H1 (cell line): ENCODE measurements around the gene LTBP3. TPM values are rescaled to one million over a fixed set of nuclear protein-coding genes. Genes with fewer than 3 reads are reported as not detected.

Experiments
- CTCF ChIA-PET: fragments of 300-600 bp; sonication (Branson Sonifier 250); formaldehyde crosslinking; loops from one replicate; lab custom pipeline; 2021; ENCODE audit not compliant: partially characterized antibody; lab: Charles Lee
- POLR2A ChIA-PET: fragments of 300-600 bp; sonication (Branson Sonifier 250); formaldehyde crosslinking; loops from one replicate; lab custom pipeline; 2021; ENCODE audit warnings: inconsistent platforms; ENCODE audit not compliant: partially characterized antibody; lab: Charles Lee
- DNase-seq, 2 experiments: peaks; one replicate each; pipeline versions ENCODE4 v3.0.0 to v3.0.0-alpha.2; 2010 to 2022; ENCODE audit warnings: low spot score in 2 of 2, low read depth in 1 of 2, mixed read lengths in 1 of 2
- FAIRE-seq: peaks from 2 replicates; lab custom pipeline; 2011; peaks lifted over from hg19 to GRCh38; lab: Jason Lieb, UNC
- H2AFZ ChIP-seq: 2 replicates; pipeline ENCODE4 v1.8.1; 2012; ENCODE audit warnings: low read length, inconsistent platforms
- H2AK5ac ChIP-seq: 2 replicates; pipeline ENCODE4 v1.6.1; 2013; ENCODE audit warnings: low read depth, low read length
- H2BK120ac ChIP-seq: replicated peaks from 2 replicates; pipeline ENCODE3; 2013; ENCODE audit warnings: low read depth, low read length, inconsistent platforms
- H2BK12ac ChIP-seq: 2 replicates; pipeline ENCODE4 v1.6.1; 2013; ENCODE audit warnings: low read depth, low read length
- H2BK15ac ChIP-seq: 2 replicates; pipeline ENCODE4 v1.6.1; 2013; ENCODE audit warnings: low read length
- H2BK20ac ChIP-seq: 2 replicates; pipeline ENCODE4 v1.6.1; 2013; ENCODE audit warnings: low read length
- H2BK5ac ChIP-seq: 2 replicates; pipeline ENCODE4 v1.6.1; 2013; ENCODE audit warnings: low read depth, low read length
- H3K14ac ChIP-seq: 2 replicates; pipeline ENCODE4 v1.6.1; 2013; ENCODE audit warnings: inconsistent platforms; ENCODE audit not compliant: insufficient read length
- H3K18ac ChIP-seq: 2 replicates; pipeline ENCODE4 v1.6.1; 2013; ENCODE audit warnings: low read length; ENCODE audit errors: extremely low read depth
- H3K23ac ChIP-seq: 2 replicates; pipeline ENCODE4 v1.6.1; 2013; ENCODE audit warnings: inconsistent platforms; ENCODE audit not compliant: insufficient read length
- H3K23me2 ChIP-seq: 2 replicates; pipeline ENCODE4 v1.6.1; 2013; ENCODE audit warnings: low read depth, low read length
- H3K27ac ChIP-seq: 2 replicates; pipeline ENCODE4 v1.6.1; 2011; ENCODE audit warnings: low read depth, low read length, inconsistent platforms
- H3K27me3 ChIP-seq, 4 experiments: replicated peaks in 1 of 4; 1 replicate in 1 of 4; 2 replicates in 3 of 4; pipeline versions ENCODE4 v1.6.1 to v1.8.1; 2011 to 2013; ENCODE audit warnings: low read length in 3 of 4, mild to moderate bottlenecking in 3 of 4, inconsistent platforms in 2 of 4, mixed read lengths in 2 of 4, moderate library complexity in 1 of 4; ENCODE audit not compliant: control insufficient read depth in 3 of 4, insufficient read depth in 3 of 4; ENCODE audit errors: extremely low read depth in 1 of 4
- H3K36me3 ChIP-seq, 4 experiments: 2 replicates each; pipeline versions ENCODE4 v1.6.1 to v1.8.1; 2011 to 2013; ENCODE audit warnings: mild to moderate bottlenecking in 4 of 4, low read length in 3 of 4, moderate library complexity in 2 of 4, control low read depth in 1 of 4, inconsistent platforms in 1 of 4; ENCODE audit not compliant: insufficient read depth in 4 of 4, control insufficient read depth in 2 of 4
- H3K4ac ChIP-seq: replicated peaks from 2 replicates; pipeline ENCODE3; 2013; ENCODE audit warnings: low read length, low read depth, mixed read lengths, inconsistent platforms; ENCODE audit not compliant: insufficient read length
- H3K4me1 ChIP-seq, 4 experiments: replicated peaks in 1 of 4; 1 replicate in 1 of 4; 2 replicates in 3 of 4; pipeline versions ENCODE4 v1.6.1 to v1.8.1; 2011 to 2013; ENCODE audit warnings: low read length in 3 of 4, inconsistent platforms in 2 of 4, mixed read lengths in 1 of 4; ENCODE audit not compliant: insufficient read depth in 4 of 4, control insufficient read depth in 3 of 4
- H3K4me2 ChIP-seq, 2 experiments: 2 replicates each; pipeline versions ENCODE4 v1.6.1 to v1.8.1; 2011 to 2013; ENCODE audit warnings: low read depth in 2 of 2, low read length in 2 of 2, control low read depth in 1 of 2, inconsistent platforms in 1 of 2, mild to moderate bottlenecking in 1 of 2; ENCODE audit not compliant: insufficient read depth in 1 of 2
- H3K4me3 ChIP-seq, 4 experiments: fragments of 200-600, 300-600 bp in 1 of 4; sonication (generic), shearing (Covaris generic), sonication (Bioruptor Twin) in 1 of 4; 2 replicates each; pipeline versions ENCODE4 v1.5.1 to v1.8.1; 2011 to 2016; ENCODE audit warnings: low read length in 4 of 4, low read depth in 3 of 4, control low read depth in 2 of 4, inconsistent platforms in 2 of 4, mild to moderate bottlenecking in 2 of 4, mixed read lengths in 1 of 4, moderate library complexity in 1 of 4; ENCODE audit not compliant: insufficient read depth in 2 of 4; ENCODE audit errors: extremely low read depth in 1 of 4
- H3K56ac ChIP-seq: replicated peaks from 2 replicates; pipeline ENCODE3; 2013; ENCODE audit warnings: low read depth, mild to moderate bottlenecking, mixed read lengths, low read length, inconsistent platforms; ENCODE audit not compliant: insufficient read length
- H3K79me1 ChIP-seq: 2 replicates; pipeline ENCODE4 v1.6.1; 2013; ENCODE audit warnings: low read depth, low read length, control low read depth
- H3K79me2 ChIP-seq, 2 experiments: 2 replicates each; pipeline versions ENCODE4 v1.6.1 to v1.8.1; 2012 to 2013; ENCODE audit warnings: low read length in 2 of 2, mild to moderate bottlenecking in 2 of 2, inconsistent platforms in 1 of 2; ENCODE audit not compliant: insufficient read depth in 2 of 2, control insufficient read depth in 1 of 2
- H3K9ac ChIP-seq, 4 experiments: replicated peaks in 1 of 4; 1 replicate in 1 of 4; 2 replicates in 3 of 4; pipeline versions ENCODE4 v1.6.1 to v1.8.1; 2011 to 2013; ENCODE audit warnings: low read depth in 3 of 4, low read length in 3 of 4, control low read depth in 2 of 4, mild to moderate bottlenecking in 2 of 4, moderate library complexity in 2 of 4, inconsistent platforms in 1 of 4; ENCODE audit errors: extremely low read depth in 1 of 4
- H3K9me3 ChIP-seq, 2 experiments: 2 replicates each; pipeline versions ENCODE4 v1.6.1 to v1.8.1; 2012 to 2013; ENCODE audit warnings: mild to moderate bottlenecking in 2 of 2, moderate library complexity in 2 of 2, control low read depth in 1 of 2, inconsistent platforms in 1 of 2, low read depth in 1 of 2, low read length in 1 of 2, mixed read lengths in 1 of 2; ENCODE audit not compliant: insufficient read depth in 2 of 2
- H4K20me1 ChIP-seq, 2 experiments: replicated peaks in 1 of 2; 2 replicates each; pipeline versions ENCODE3 to v1.8.1; 2011 to 2013; ENCODE audit warnings: inconsistent platforms in 2 of 2, low read length in 2 of 2, mild to moderate bottlenecking in 1 of 2; ENCODE audit not compliant: insufficient read depth in 2 of 2, control insufficient read depth in 1 of 2
- H4K5ac ChIP-seq: 2 replicates; pipeline ENCODE4 v1.6.1; 2013; ENCODE audit warnings: low read length, low read depth, mixed read lengths, inconsistent platforms; ENCODE audit not compliant: insufficient read length
- H4K8ac ChIP-seq: 2 replicates; pipeline ENCODE4 v1.8.0; 2013; ENCODE audit warnings: mild to moderate bottlenecking, moderate library complexity, low read length, inconsistent platforms; ENCODE audit not compliant: insufficient read depth; ENCODE audit errors: extremely low read depth
- H4K91ac ChIP-seq: replicated peaks from 2 replicates; pipeline ENCODE3; 2013; ENCODE audit warnings: low read length, mixed read lengths, inconsistent platforms; ENCODE audit not compliant: insufficient read length
- CBX8 ChIP-seq: fragments of 300-800, 300-1000 bp; sonication (generic); IDR thresholded peaks from 2 replicates; pipeline ENCODE4 v1.7.1; 2016; ENCODE audit warnings: low read depth, low read length, borderline replicate concordance
- EZH2 ChIP-seq: fragments of 200-600 bp; sonication (generic); IDR thresholded peaks from 2 replicates; pipeline ENCODE4 v1.7.1; 2012; ENCODE audit warnings: low read depth, mild to moderate bottlenecking, moderate library complexity, low read length, inconsistent platforms; ENCODE audit not compliant: severe bottlenecking
- RAD21 ChIP-seq, 2 experiments: IDR thresholded peaks in 1 of 2; conservative IDR thresholded peaks in 1 of 2; 2 replicates each; pipeline ENCODE4 v1.6.1; 2011; ENCODE audit warnings: low read depth in 2 of 2, low read length in 2 of 2, improper control_type of control experiment in 1 of 2, inconsistent platforms in 1 of 2, mild to moderate bottlenecking in 1 of 2, moderate library complexity in 1 of 2
- WGBS, 2 experiments: shearing (Covaris generic) in 1 of 2; methylation state at CpG; one replicate each; pipeline versions ENCODE4 v1.1.6 to v1.1.7; 2013 to 2015; ENCODE audit warnings: low lambda C conversion rate in 2 of 2, mixed read lengths in 2 of 2, inconsistent platforms in 1 of 2, low coverage in 1 of 2, missing lambda C conversion rate in 1 of 2; ENCODE audit not compliant: insufficient replicate concordance in 2 of 2, insufficient coverage in 1 of 2, insufficient read length in 1 of 2; ENCODE audit errors: extremely low coverage in 1 of 2, missing lambda C conversion rate in 1 of 2; 5-methylcytosine and 5-hydroxymethylcytosine counted together
- polyA plus RNA-seq, 7 experiments: library from polyadenylated mRNA; depleted of rRNA in 3 of 7; stranded (reverse) in 5 of 7; unstranded in 2 of 7; fragments of >200 nt in 5 of 7; fragments of 200-250 nt in 2 of 7; gene quantifications; 1 replicate in 5 of 7; 2 replicates in 1 of 7; 4 replicates in 1 of 7; pipeline versions ENCODE4 v1.2.1 to v1.2.3, GENCODE V29; 2011 to 2013; ENCODE audit warnings: missing spikeins in 2 of 7, mixed read lengths in 2 of 7
- total RNA-seq: library from RNA; stranded (reverse); fragmentation: NEBNext Ultra II Directional; extraction: Animal tissue kit (Norgen Biotek cat#: 25700); gene quantifications from 2 replicates; pipeline ENCODE4 v1.2.1, GENCODE V29; 2021

The LTBP3 gene
- total and polyA plus RNA-seq, 2 of the 8 experiments (the other 6 are each of a cell fraction or from before 2014, with no cell fraction given) = 12.8 to 17.8 TPM

DNA sequence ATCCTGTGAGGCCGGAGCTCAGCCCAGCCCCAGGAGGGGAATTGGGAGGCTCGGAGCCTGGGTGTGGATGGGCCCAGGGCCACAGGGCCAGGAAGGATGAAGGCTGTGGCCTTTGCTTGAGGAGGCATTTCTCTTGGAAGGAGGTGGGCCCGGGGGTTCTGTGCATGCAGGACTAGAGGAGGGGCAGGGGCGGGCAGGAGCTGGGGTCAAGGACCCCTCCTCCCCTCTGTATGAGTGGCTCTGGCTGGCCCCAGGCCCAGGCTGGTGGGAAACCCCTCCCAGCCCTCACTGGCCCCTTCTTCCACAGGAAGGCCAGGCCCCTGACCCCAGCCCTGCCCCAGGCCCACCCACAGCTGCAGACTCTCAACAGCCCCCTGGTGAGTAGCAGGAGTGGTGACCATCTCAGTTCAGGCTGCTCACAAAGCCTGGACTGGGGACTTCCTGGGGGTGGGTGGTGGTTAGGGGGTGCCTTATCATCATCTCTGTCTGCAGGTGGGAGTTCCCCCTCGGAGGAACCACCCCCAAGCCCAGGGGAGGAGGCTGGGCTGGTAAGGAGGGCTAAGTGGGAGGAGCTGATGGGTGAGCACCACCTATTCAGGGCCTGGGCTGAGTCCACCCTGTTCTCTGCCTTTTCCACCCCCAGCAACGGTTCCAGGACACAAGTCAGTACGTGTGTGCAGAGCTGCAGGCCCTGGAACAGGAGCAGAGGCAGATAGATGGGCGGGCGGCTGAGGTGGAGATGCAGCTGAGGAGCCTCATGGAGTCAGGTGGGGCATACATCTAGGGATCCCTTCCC, 31.5 kb upstream of the LTBP3 start:
- Histone ChIP-seq H3K14ac (no peak overlapping the region), H3K79me2 (no peaks in the 10 kb centered on the region), H2AK5ac (no peak overlapping the region), H3K36me3 (no peaks in the 10 kb centered on the region), H3K9me3 (no peaks in the 10 kb centered on the region), H3K23me2 (peaks cover 12% of the 10 kb centered on the region; the same call in 1 of the 2 replicates), H2BK20ac (no peak overlapping the region), H3K9ac (no peak overlapping the region), H3K56ac (no peak overlapping the region), H2AFZ (no peak overlapping the region), H3K4me1 (peaks cover 3 to 25% (median 12%) of the 10 kb centered on the region in 4 experiments), H4K8ac (no peak overlapping the region; the same call in 1 of the 2 replicates), H3K27me3 (peaks cover 19 to 48% (median 41%) of the 10 kb centered on the region in 4 experiments), H3K23ac (no peak overlapping the region), H3K4me3 (no peak overlapping the region), H4K20me1 (peaks cover 2% of the 10 kb centered on the region in 2 experiments), H4K91ac (no peak overlapping the region), H2BK12ac (0 out of 2 replicates have a peak overlapping the region, but pooled peaks have one; percentile 27), H3K79me1 (no peaks in the 10 kb centered on the region), H3K4ac (no peak overlapping the region), H4K5ac (no peak overlapping the region), H2BK5ac (no peak overlapping the region), H2BK15ac (no peak overlapping the region; the same call in 1 of the 2 replicates), H2BK120ac (no peak overlapping the region), H3K4me2 (no peak overlapping the region), H3K27ac (no peak overlapping the region), H3K18ac (no peak overlapping the region)
- 95% methylated on average over 7 of the region's 9 CpGs; no CpG with 5 or more reads in 1 of the 2 experiments for whole genome bisulfite sequencing, 2 experiments
- DNase-seq = no peak
- FAIRE-seq = no peak
- ChIA-PET CTCF (interaction anchor here (0.5 to 14.5 kb wide), 14 partner anchors 11 to 262 kb away, joined by 3 to 227 read pairs (median 5); partner anchors contain the start of genes EHBP1L1, FAM89B, PCNX3 and ZNRD2), POLR2A (interaction anchor here (1.0 to 6.8 kb wide), 9 partner anchors 11 to 131 kb away, joined by 3 to 41 read pairs (median 5); partner anchors contain the start of genes EHBP1L1, FAM89B, MAP3K11 and PCNX3)
- no peak for TF ChIP-seq CBX8
- TF ChIP-seq RAD21 (IDR thresholded peaks at IDR 0.05 in 1 of 2, conservative IDR thresholded peaks at IDR 0.05 in 1 of 2; ENCODE audit: low read depth in 2 of 2, low read length in 2 of 2) = no peak
- peak; percentile 16 for TF ChIP-seq EZH2
